ENCODE data around the gene KHDRBS1.
A peak's percentile ranks its signal among the peaks of the same experiment; 100 is the strongest.
"Not testable (repeated sequence)": the region's sequence is repeated elsewhere in the genome, so short reads cannot be mapped to it uniquely, and the experiment has no call there.

KHDRBS1 gene

GRCh38 chr1:32013386-32014198, at the start of gene KHDRBS1:
TSS of gene KHDRBS1 (plus strand) at chr1:32013868. CDS start at chr1:32013996, 128 bp downstream.
- in situ Hi-C loops (cut with HindIII; ENCODE audit: low pct_ligation_motif_present, low pct_unique_long_range_greater_than_20kb, low sequenced_read_pairs), result no loop called here
- DNase-seq, result peak; percentile 98

- no peak for DNase-seq
- in situ Hi-C loops (cut with HindIII; ENCODE audit: low pct_ligation_motif_present, low pct_unique_long_range_greater_than_20kb, low sequenced_read_pairs), result no loop called here
Measured at GRCh38 chr1:31970873-31971272, 42.8 kb upstream of the KHDRBS1 start.

DNA sequence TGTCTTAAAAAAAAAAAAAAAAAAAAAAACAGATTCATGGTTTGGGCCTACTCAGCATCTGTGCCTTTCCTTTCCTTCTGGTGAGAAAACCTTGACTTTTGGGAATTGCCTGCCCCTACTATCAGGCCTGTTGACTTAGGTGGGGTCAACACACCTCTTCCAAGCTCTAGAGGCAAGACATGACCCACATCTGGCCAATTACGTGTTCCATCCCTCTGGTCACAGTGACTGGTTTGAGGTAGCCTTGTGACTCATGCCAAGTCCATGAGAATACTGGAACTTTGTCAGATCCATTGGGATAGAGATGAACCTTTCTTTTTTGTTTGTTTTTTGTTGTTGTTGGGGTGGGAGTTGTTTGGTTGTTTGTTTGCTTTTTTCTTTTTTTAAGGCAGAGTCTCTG, 37.3 kb upstream of the KHDRBS1 start:
- DNase-seq, result no peak
- in situ Hi-C loops (cut with HindIII; ENCODE audit: low pct_ligation_motif_present, low pct_unique_long_range_greater_than_20kb, low sequenced_read_pairs), result no loop called here

DNA sequence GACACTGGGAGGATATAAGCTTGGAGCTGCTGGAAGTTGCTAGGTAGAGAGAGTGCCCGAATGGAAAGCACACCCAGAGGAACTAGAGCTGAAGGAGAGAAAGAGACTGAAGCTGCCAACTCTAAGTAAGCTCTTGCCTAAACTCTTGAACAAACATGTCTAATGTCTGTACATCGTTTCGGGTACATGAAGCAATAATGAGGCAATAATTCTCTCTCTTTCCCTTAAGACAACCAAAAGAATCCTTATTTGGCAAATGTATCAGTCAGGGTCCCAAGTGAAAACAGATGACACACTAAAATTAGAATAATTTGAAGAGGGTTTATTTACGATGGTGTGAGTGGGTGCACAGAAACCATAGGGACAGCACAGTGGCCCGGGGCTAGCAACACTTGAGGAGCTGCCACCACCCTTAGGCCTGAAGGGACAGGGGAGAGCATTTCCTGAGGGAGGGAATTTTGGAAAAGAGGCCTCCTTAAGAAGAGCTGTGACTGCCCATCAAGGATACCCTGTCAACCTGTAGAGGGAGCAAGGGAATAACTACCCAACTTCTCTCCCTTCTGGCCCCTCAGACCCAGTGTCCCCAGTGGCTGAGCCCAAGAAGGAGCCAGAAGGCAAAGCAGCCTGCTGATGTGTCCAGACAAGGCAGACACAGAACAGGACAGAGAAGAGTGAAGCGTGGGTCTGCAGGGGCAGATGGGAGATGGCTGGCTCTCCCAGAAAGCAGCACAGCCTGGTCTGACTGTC, 36.1 kb upstream of the KHDRBS1 start:
- in situ Hi-C loops (cut with HindIII; ENCODE audit: low pct_ligation_motif_present, low pct_unique_long_range_greater_than_20kb, low sequenced_read_pairs), result no loop called here

GRCh38 chr1:31978843-31979400, 34.7 kb upstream of the KHDRBS1 start:
- in situ Hi-C loops (cut with HindIII; ENCODE audit: low pct_ligation_motif_present, low pct_unique_long_range_greater_than_20kb, low sequenced_read_pairs), result no loop called here

More for the DNA sequence above, 36.1 kb upstream of the KHDRBS1 start:
- peak; percentile 39 for DNase-seq

DNA sequence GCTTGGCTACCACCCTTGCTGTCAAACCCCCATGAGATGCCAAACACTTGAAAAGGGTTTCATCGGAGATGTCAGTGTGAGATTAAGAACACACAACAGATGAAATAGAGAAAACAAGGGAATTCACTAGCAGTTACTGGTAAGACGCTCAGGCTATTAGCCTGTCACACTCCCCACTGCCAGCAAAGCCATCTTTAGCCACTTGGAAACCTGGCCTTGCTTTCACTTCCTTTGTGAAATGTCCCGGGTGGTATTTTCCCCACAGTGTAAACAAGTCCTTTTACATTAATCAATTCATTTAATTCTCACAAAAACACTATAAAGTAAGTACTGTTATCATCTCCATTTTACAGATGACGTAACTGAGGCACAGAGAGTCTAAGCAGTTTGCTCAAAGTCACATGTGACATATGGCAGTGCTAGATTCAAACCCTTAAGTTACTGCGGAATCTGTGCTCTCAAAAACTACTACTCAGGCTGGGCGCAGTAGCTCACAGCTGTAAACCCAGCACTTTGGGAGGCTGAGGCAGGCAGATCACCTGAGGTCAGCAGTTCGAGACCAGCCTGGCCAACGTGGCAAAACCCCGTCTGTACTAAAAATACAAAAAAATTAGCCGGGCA, 32.7 kb upstream of the KHDRBS1 start:
- no peak for DNase-seq
- in situ Hi-C loops (cut with HindIII; ENCODE audit: low pct_ligation_motif_present, low pct_unique_long_range_greater_than_20kb, low sequenced_read_pairs), result no loop called here

More at GRCh38 chr1:31978843-31979400, 34.7 kb upstream of the KHDRBS1 start:
- DNase-seq, result no peak

GRCh38 chr1:31981456-31981839, 32.2 kb upstream of the KHDRBS1 start:
- in situ Hi-C loops (cut with HindIII; ENCODE audit: low pct_ligation_motif_present, low pct_unique_long_range_greater_than_20kb, low sequenced_read_pairs), result no loop called here
- DNase-seq, result no peak

- in situ Hi-C loops (cut with HindIII; ENCODE audit: low pct_ligation_motif_present, low pct_unique_long_range_greater_than_20kb, low sequenced_read_pairs), result no loop called here
- DNase-seq, result no peak
Measured at GRCh38 chr1:31981972-31982371, 31.7 kb upstream of the KHDRBS1 start.

- no peak for DNase-seq
- in situ Hi-C loops (cut with HindIII; ENCODE audit: low pct_ligation_motif_present, low pct_unique_long_range_greater_than_20kb, low sequenced_read_pairs), result no loop called here
Measured at GRCh38 chr1:31984419-31985347, 29.0 kb upstream of the KHDRBS1 start.

- in situ Hi-C loops (cut with HindIII; ENCODE audit: low pct_ligation_motif_present, low pct_unique_long_range_greater_than_20kb, low sequenced_read_pairs), result no loop called here
- no peak for DNase-seq
Measured at GRCh38 chr1:31985430-31985829, 28.2 kb upstream of the KHDRBS1 start.

DNA sequence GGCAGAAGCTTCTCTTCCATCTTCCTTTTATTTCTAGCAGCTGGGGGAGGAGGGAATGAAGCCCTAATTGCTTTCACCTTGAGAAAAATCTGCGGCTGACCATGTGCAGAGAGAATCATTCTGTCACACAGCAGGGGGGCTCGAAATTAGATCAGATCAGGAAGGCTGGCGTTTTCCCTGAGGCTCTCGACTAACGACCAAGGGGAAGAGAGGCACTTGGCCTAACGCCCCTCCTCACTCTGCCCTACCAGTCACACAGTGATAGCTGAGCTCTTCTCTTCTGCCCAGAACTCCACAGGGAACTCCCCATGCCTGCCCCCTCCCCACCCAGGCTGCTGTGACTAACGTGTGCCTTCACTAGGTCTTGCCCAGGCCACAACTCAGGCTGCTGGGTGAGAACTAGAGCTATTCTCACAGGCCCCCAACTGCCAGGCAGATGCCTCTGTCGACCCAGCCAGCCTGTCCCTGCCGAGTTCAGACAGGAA, 26.5 kb upstream of the KHDRBS1 start:
- DNase-seq, result no peak
- in situ Hi-C loops (cut with HindIII; ENCODE audit: low pct_ligation_motif_present, low pct_unique_long_range_greater_than_20kb, low sequenced_read_pairs), result no loop called here

- in situ Hi-C loops (cut with HindIII; ENCODE audit: low pct_ligation_motif_present, low pct_unique_long_range_greater_than_20kb, low sequenced_read_pairs), result no loop called here
- DNase-seq, result no peak
Measured at GRCh38 chr1:31989964-31990363, 23.7 kb upstream of the KHDRBS1 start.

DNA sequence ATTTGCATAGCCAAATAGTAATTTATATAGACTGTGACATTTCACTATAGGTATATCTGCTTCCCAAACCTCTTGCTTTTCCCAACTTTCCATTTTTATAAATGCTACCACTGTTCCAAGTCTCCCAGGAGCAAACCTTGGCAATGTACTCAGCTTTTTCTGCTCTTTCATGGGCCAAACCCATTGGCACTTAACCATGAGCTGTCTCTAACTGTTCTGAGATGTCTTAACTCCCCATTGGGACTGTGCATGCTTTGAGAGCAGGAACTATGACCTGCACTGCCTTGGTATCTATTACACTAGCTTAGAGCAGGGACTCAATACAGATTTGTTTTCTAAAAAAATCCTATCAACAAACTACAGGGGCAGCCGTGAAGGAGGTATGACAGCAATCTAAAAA, 22.5 kb upstream of the KHDRBS1 start:
- no peak for DNase-seq
- in situ Hi-C loops (cut with HindIII; ENCODE audit: low pct_ligation_motif_present, low pct_unique_long_range_greater_than_20kb, low sequenced_read_pairs), result no loop called here

DNA sequence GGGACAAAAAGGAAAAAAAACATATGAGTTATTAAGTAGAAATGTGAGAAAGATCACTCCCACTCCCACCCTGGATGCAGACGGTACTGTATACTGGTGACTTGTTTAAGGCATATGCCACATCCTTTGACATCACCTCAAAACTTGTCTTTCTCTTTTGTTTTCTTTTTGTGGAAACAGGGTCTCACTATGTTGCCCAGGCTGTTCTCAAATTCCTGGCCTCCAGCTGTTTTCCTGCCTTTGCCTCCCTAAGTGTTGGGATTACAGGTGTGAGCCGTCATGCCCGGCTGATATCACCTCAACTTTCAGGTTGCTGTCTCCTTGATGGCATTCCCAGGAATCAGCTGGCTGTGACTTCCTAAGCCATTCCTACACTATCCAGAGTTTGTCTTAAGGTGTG, 18.4 kb upstream of the KHDRBS1 start:
- DNase-seq, result no peak
- in situ Hi-C loops (cut with HindIII; ENCODE audit: low pct_ligation_motif_present, low pct_unique_long_range_greater_than_20kb, low sequenced_read_pairs), result no loop called here

DNA sequence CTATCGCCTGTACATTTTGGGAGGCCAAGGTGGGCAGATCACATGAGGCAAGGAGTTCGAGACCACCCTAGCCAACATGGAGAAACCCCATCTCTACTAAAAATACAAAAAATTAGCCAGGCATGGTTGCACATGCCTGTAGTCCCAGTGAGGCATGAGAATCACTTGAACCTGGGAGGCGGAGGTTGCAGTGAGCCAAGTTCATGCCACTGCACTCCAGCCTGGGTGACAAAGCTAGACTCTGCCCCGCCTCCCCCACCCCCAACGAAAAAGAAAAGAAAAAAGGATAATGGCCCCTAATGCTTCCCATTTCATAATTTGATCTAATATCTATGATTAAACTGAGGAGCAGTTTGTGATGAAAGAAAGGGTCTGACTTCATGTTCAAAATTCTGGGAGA, 17.5 kb upstream of the KHDRBS1 start:
- DNase-seq; in situ Hi-C loops (cut with HindIII; ENCODE audit: low pct_ligation_motif_present, low pct_unique_long_range_greater_than_20kb, low sequenced_read_pairs): not testable (repeated sequence)

- in situ Hi-C loops (cut with HindIII; ENCODE audit: low pct_ligation_motif_present, low pct_unique_long_range_greater_than_20kb, low sequenced_read_pairs), result no loop called here
- DNase-seq, result no peak
Measured at GRCh38 chr1:32001863-32002262, 11.8 kb upstream of the KHDRBS1 start.

- in situ Hi-C loops (cut with HindIII; ENCODE audit: low pct_ligation_motif_present, low pct_unique_long_range_greater_than_20kb, low sequenced_read_pairs); DNase-seq: not testable (repeated sequence)
Measured at GRCh38 chr1:32002285-32002684, 11.4 kb upstream of the KHDRBS1 start.

GRCh38 chr1:32005522-32005921, 8.1 kb upstream of the KHDRBS1 start:
- DNase-seq, result no peak
- in situ Hi-C loops (cut with HindIII; ENCODE audit: low pct_ligation_motif_present, low pct_unique_long_range_greater_than_20kb, low sequenced_read_pairs), result no loop called here
